ENCODE data around the gene SLC25A27.
"Not testable (repeated sequence)": the region's sequence is repeated elsewhere in the genome, so short reads cannot be mapped to it uniquely, and the experiment has no call there.

SLC25A27 gene

DNA sequence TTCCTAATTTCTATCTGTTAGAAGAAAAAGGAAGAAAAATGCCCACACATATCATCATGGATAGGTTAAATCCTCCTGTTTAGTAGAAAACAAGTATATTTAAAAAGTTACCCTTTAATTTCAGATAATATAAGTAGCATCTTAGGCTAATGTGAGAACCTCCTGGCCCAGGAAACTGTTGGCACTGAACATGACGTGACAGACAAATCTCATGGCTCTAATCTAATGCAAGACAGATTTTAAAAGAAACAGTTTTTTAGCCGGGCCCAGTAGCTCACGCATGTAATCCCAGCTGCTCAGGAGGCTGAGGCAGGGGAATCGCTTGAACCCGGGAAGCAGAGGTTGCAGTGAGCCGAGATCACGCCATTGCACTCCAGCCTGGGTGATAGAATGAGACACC, 23.1 kb upstream of the SLC25A27 start:
- no peaks in the 10 kb centered on the region for H3K27me3 ChIP-seq (ENCODE audit: insufficient read depth, low read length)
- H3K79me2 ChIP-seq (ENCODE audit: control insufficient read depth, insufficient read depth, low read length, unreplicated experiment) = no peaks in the 10 kb centered on the region
- H3K4me3 ChIP-seq (ENCODE audit: low read depth, low read length) = no peak overlapping the region
- H3K4me1 ChIP-seq (ENCODE audit: control insufficient read depth, insufficient read depth, low read length, unreplicated experiment) = no peaks in the 10 kb centered on the region
- no peak overlapping the region for H2AFZ ChIP-seq (ENCODE audit: low read length, unreplicated experiment)
- H3K36me3 ChIP-seq (ENCODE audit: insufficient read depth, low read length) = no peaks in the 10 kb centered on the region
- H3K27ac ChIP-seq (ENCODE audit: low read depth, low read length) = no peak overlapping the region

- no peaks in the 10 kb centered on the region for H3K36me3 ChIP-seq (ENCODE audit: insufficient read depth, low read length)
- H3K4me3 ChIP-seq (ENCODE audit: low read depth, low read length) = no peak overlapping the region
- no peak overlapping the region for H3K27ac ChIP-seq (ENCODE audit: low read depth, low read length)
- no peaks in the 10 kb centered on the region for H3K79me2 ChIP-seq (ENCODE audit: control insufficient read depth, insufficient read depth, low read length, unreplicated experiment)
- no peak overlapping the region for H2AFZ ChIP-seq (ENCODE audit: low read length, unreplicated experiment)
- H3K4me1 ChIP-seq (ENCODE audit: control insufficient read depth, insufficient read depth, low read length, unreplicated experiment) = no peaks in the 10 kb centered on the region
- H3K27me3 ChIP-seq (ENCODE audit: insufficient read depth, low read length) = no peaks in the 10 kb centered on the region
These were observed 20.7 kb upstream of the SLC25A27 start for GRCh38 chr6:46632053-46632452.

- Histone ChIP-seq H3K27ac (ENCODE audit: low read depth, low read length) (no peak overlapping the region), H3K4me1 (ENCODE audit: control insufficient read depth, insufficient read depth, low read length, unreplicated experiment) (no peaks in the 10 kb centered on the region), H3K27me3 (ENCODE audit: insufficient read depth, low read length) (no peaks in the 10 kb centered on the region)
These were observed 17.3 kb upstream of the SLC25A27 start for GRCh38 chr6:46635462-46635861.

DNA sequence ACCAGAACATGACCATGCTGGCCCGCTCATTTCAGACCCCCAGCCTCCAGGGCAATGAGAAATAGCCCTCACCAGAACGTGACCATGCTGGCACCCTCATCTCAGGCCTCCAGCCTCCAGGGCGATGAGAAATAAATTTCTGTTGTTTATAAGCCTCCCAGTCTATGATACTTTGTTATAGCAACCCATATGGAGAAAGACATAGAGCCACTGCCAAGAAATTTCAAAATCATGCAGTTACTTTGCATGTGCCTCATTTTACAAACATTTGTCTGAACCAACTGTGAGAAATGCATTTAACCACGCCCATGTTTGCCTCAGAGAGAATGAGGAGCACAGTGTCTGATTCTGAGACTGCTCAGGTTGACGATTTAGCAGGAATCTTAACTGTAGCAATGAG, 15.6 kb upstream of the SLC25A27 start:
- H3K4me3 ChIP-seq (ENCODE audit: low read depth, low read length) = no peak overlapping the region
- no peak overlapping the region for H2AFZ ChIP-seq (ENCODE audit: low read length, unreplicated experiment)
- no peaks in the 10 kb centered on the region for H3K36me3 ChIP-seq (ENCODE audit: insufficient read depth, low read length)
- H3K4me1 ChIP-seq (ENCODE audit: control insufficient read depth, insufficient read depth, low read length, unreplicated experiment) = no peaks in the 10 kb centered on the region
- no peak overlapping the region for H3K27ac ChIP-seq (ENCODE audit: low read depth, low read length)
- H3K27me3 ChIP-seq (ENCODE audit: insufficient read depth, low read length) = no peaks in the 10 kb centered on the region
- H3K79me2 ChIP-seq (ENCODE audit: control insufficient read depth, insufficient read depth, low read length, unreplicated experiment) = no peaks in the 10 kb centered on the region

More at GRCh38 chr6:46635462-46635861, 17.3 kb upstream of the SLC25A27 start:
- Histone ChIP-seq H2AFZ (ENCODE audit: low read length, unreplicated experiment) (no peak overlapping the region), H3K79me2 (ENCODE audit: control insufficient read depth, insufficient read depth, low read length, unreplicated experiment) (no peaks in the 10 kb centered on the region), H3K36me3 (ENCODE audit: insufficient read depth, low read length) (no peaks in the 10 kb centered on the region), H3K4me3 (ENCODE audit: low read depth, low read length) (no peak overlapping the region)

DNA sequence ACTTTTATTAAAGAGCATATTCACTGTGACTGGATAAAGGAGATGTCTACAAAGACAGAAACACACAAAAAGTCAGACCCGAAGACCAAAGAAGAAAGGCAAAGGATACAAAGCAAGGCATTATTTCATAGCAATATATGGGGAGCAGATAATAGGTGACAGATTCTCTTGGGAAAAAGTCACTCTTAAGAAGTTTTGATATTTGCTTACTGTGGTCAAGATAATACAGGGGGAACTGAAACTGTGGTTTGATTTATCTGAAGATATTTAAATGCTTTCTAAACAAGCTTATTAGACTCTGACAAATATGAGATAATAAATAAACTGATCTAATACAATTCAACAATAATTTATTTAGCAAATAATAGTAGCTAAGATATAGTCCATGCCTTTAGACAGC, 14.8 kb upstream of the SLC25A27 start:
- Histone ChIP-seq H3K79me2 (ENCODE audit: control insufficient read depth, insufficient read depth, low read length, unreplicated experiment) (no peaks in the 10 kb centered on the region), H3K27me3 (ENCODE audit: insufficient read depth, low read length) (no peaks in the 10 kb centered on the region), H3K4me1 (ENCODE audit: control insufficient read depth, insufficient read depth, low read length, unreplicated experiment) (no peaks in the 10 kb centered on the region), H3K27ac (ENCODE audit: low read depth, low read length) (no peak overlapping the region), H3K4me3 (ENCODE audit: low read depth, low read length) (no peak overlapping the region), H3K36me3 (ENCODE audit: insufficient read depth, low read length) (no peaks in the 10 kb centered on the region), H2AFZ (ENCODE audit: low read length, unreplicated experiment) (no peak overlapping the region)

DNA sequence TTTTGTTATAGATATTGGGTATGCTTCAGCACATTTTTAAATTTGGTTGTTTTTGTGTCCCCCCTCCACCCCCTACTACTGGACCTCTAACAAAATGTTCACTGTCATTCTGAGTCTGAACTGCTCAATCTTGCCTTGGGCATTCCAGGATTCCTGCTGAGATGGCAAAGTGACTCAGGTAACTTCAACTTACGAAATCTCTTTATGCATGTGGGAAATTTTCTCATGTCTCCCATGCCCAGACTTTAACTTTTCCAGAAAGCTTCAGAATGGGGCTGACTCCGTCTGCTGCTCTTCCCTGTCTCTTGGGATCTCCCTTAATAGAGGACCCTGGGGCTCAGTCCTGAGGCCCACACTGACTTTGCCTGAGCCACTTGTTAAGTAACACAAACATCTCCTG, 14.1 kb upstream of the SLC25A27 start:
- Histone ChIP-seq H3K4me3 (ENCODE audit: low read depth, low read length) (no peak overlapping the region), H3K36me3 (ENCODE audit: insufficient read depth, low read length) (no peaks in the 10 kb centered on the region), H2AFZ (ENCODE audit: low read length, unreplicated experiment) (no peak overlapping the region), H3K79me2 (ENCODE audit: control insufficient read depth, insufficient read depth, low read length, unreplicated experiment) (no peaks in the 10 kb centered on the region), H3K27ac (ENCODE audit: low read depth, low read length) (no peak overlapping the region), H3K27me3 (ENCODE audit: insufficient read depth, low read length) (no peaks in the 10 kb centered on the region), H3K4me1 (ENCODE audit: control insufficient read depth, insufficient read depth, low read length, unreplicated experiment) (no peaks in the 10 kb centered on the region)

GRCh38 chr6:46642928-46643751, 9.6 kb upstream of the SLC25A27 start:
- no peak overlapping the region for H3K27ac ChIP-seq (ENCODE audit: low read depth, low read length)
- H3K27me3 ChIP-seq (ENCODE audit: insufficient read depth, low read length) = no peaks in the 10 kb centered on the region
- H3K4me1 ChIP-seq (ENCODE audit: control insufficient read depth, insufficient read depth, low read length, unreplicated experiment) = no peaks in the 10 kb centered on the region
- H2AFZ ChIP-seq (ENCODE audit: low read length, unreplicated experiment) = no peak overlapping the region
- no peaks in the 10 kb centered on the region for H3K36me3 ChIP-seq (ENCODE audit: insufficient read depth, low read length)
- H3K79me2 ChIP-seq (ENCODE audit: control insufficient read depth, insufficient read depth, low read length, unreplicated experiment) = no peaks in the 10 kb centered on the region
- no peak overlapping the region for H3K4me3 ChIP-seq (ENCODE audit: low read depth, low read length)

DNA sequence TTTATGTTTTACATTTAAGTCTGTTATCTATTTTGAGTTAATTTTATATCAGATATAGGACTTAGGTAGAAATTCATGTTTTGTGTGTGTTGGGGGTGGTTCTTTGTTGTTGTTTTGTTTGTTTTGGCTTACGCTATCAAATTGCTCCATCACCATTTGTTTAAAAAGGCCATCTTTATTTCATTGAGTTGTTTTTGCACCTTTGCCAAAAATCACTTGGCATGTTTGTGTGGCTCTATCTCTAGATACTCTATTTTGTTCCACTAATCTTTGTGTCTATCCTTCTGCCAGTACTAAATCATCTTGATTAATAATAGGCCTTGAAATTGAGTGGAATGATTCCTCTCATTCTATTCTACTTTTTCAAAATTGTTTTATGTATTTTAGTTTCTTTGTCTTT, 7.5 kb upstream of the SLC25A27 start:
- Histone ChIP-seq H3K36me3 (ENCODE audit: insufficient read depth, low read length) (no peaks in the 10 kb centered on the region), H3K4me3 (ENCODE audit: low read depth, low read length) (no peak overlapping the region), H3K27ac (ENCODE audit: low read depth, low read length) (no peak overlapping the region), H2AFZ (ENCODE audit: low read length, unreplicated experiment) (no peak overlapping the region), H3K4me1 (ENCODE audit: control insufficient read depth, insufficient read depth, low read length, unreplicated experiment) (peaks cover 5% of the 10 kb centered on the region), H3K27me3 (ENCODE audit: insufficient read depth, low read length) (no peaks in the 10 kb centered on the region), H3K79me2 (ENCODE audit: control insufficient read depth, insufficient read depth, low read length, unreplicated experiment) (no peaks in the 10 kb centered on the region)

DNA sequence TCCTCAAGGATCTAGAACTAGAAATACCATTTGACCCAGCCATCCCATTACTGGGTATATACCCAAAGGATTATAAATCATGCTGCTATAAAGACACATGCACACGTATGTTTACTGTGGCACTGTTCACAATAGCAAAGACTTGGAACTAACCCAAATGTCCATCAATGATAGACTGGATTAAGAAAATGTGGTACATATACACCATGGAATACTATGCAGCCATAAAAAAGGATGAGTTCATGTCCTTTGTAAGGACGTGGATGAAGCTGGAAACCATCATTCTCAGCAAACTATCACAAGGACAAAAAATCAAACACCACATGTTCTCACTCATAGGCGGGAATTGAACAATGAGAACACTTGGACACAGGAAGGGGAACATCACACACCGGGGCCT, 4.7 kb upstream of the SLC25A27 start:
- not testable (repeated sequence) for H3K36me3 ChIP-seq (ENCODE audit: insufficient read depth, low read length); H3K4me1 ChIP-seq (ENCODE audit: control insufficient read depth, insufficient read depth, low read length, unreplicated experiment); H3K27me3 ChIP-seq (ENCODE audit: insufficient read depth, low read length); H3K79me2 ChIP-seq (ENCODE audit: control insufficient read depth, insufficient read depth, low read length, unreplicated experiment); H3K4me3 ChIP-seq (ENCODE audit: low read depth, low read length); H3K27ac ChIP-seq (ENCODE audit: low read depth, low read length); H2AFZ ChIP-seq (ENCODE audit: low read length, unreplicated experiment)

GRCh38 chr6:46648869-46649492, 3.8 kb upstream of the SLC25A27 start:
- Histone ChIP-seq H3K4me1 (ENCODE audit: control insufficient read depth, insufficient read depth, low read length, unreplicated experiment) (peaks cover 10% of the 10 kb centered on the region), H3K27ac (ENCODE audit: low read depth, low read length) (no peak overlapping the region), H2AFZ (ENCODE audit: low read length, unreplicated experiment) (no peak overlapping the region), H3K4me3 (ENCODE audit: low read depth, low read length) (no peak overlapping the region), H3K27me3 (ENCODE audit: insufficient read depth, low read length) (no peaks in the 10 kb centered on the region), H3K36me3 (ENCODE audit: insufficient read depth, low read length) (no peaks in the 10 kb centered on the region), H3K79me2 (ENCODE audit: control insufficient read depth, insufficient read depth, low read length, unreplicated experiment) (no peaks in the 10 kb centered on the region)

DNA sequence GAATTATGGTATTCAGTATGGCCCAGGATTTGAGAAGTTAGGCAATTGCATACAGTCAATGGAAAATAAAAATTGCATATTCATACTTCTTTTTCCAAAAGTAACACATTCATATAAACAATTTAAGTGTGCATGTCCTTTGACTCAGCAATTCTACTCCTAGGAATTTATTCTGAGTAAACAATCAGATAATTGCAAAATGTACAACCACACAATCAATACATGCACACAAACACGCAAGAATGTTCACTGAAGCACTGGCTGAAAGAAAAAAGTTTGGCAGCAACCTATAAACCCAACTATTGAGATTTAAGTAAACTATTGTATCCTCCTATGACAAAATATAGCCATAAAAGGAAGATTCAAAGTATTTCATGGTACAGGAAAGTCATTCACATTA, 1.8 kb upstream of the SLC25A27 start:
- H3K4me3 ChIP-seq (ENCODE audit: low read depth, low read length) = no peak overlapping the region
- H3K36me3 ChIP-seq (ENCODE audit: insufficient read depth, low read length) = no peaks in the 10 kb centered on the region
- no peaks in the 10 kb centered on the region for H3K27me3 ChIP-seq (ENCODE audit: insufficient read depth, low read length)
- H3K4me1 ChIP-seq (ENCODE audit: control insufficient read depth, insufficient read depth, low read length, unreplicated experiment) = peaks cover 12% of the 10 kb centered on the region
- no peak overlapping the region for H2AFZ ChIP-seq (ENCODE audit: low read length, unreplicated experiment)
- no peak overlapping the region for H3K27ac ChIP-seq (ENCODE audit: low read depth, low read length)
- no peaks in the 10 kb centered on the region for H3K79me2 ChIP-seq (ENCODE audit: control insufficient read depth, insufficient read depth, low read length, unreplicated experiment)
